ENCODE data around the gene RABGAP1L.
A peak's percentile ranks its signal among the peaks of the same experiment; 100 is the strongest.
"Not testable (repeated sequence)": the region's sequence is repeated elsewhere in the genome, so short reads cannot be mapped to it uniquely, and the experiment has no call there.

Gene RABGAP1L

GRCh38 chr1:175013445-175013844 is 854.1 kb downstream of the RABGAP1L start:
- no peak for TF ChIP-seq MYC (IDR thresholded peaks at IDR 0.05; ENCODE audit: low read depth, low read length)
- TF ChIP-seq, protein P1, sequence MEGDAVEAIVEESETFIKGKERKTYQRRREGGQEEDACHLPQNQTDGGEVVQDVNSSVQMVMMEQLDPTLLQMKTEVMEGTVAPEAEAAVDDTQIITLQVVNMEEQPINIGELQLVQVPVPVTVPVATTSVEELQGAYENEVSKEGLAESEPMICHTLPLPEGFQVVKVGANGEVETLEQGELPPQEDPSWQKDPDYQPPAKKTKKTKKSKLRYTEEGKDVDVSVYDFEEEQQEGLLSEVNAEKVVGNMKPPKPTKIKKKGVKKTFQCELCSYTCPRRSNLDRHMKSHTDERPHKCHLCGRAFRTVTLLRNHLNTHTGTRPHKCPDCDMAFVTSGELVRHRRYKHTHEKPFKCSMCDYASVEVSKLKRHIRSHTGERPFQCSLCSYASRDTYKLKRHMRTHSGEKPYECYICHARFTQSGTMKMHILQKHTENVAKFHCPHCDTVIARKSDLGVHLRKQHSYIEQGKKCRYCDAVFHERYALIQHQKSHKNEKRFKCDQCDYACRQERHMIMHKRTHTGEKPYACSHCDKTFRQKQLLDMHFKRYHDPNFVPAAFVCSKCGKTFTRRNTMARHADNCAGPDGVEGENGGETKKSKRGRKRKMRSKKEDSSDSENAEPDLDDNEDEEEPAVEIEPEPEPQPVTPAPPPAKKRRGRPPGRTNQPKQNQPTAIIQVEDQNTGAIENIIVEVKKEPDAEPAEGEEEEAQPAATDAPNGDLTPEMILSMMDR (IDR thresholded peaks at IDR 0.05; ENCODE audit: low read depth, low read length): no peak
- TF ChIP-seq POLR2A (IDR thresholded peaks at IDR 0.05; ENCODE audit: extremely low read depth, insufficient read length): no peak
- TF ChIP-seq, protein P2, sequence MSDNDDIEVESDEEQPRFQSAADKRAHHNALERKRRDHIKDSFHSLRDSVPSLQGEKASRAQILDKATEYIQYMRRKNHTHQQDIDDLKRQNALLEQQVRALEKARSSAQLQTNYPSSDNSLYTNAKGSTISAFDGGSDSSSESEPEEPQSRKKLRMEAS (IDR thresholded peaks at IDR 0.05; ENCODE audit: low read depth, low read length): no peak
- DNase-seq (ENCODE audit: low read depth): no peak
- no peak overlapping the region for H3K4me3 ChIP-seq (ENCODE audit: low read depth, low read length)

DNA sequence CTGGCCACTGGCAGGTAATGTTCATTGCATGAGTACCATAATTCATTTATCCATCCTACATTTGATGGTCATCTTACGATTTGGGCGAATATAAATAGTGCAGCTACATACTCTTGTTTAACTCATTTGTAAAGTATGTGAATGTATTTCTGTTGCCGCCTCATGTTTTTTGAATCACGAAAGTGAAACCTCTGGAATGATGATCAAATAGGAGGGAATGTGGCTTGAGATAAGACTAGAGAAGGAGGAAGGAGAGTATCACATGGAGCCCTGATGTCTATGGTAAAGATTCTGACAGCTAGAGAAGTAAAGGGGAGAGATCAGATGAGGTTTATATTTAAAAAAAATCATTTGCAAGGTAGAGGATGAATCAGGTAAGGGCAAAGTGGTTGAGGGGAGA is 855.9 kb downstream of the RABGAP1L start:
- TF ChIP-seq, protein P2 (IDR thresholded peaks at IDR 0.05; ENCODE audit: low read depth, low read length): no peak
- TF ChIP-seq POLR2A (IDR thresholded peaks at IDR 0.05; ENCODE audit: extremely low read depth, insufficient read length) (no peak), MYC (IDR thresholded peaks at IDR 0.05; ENCODE audit: low read depth, low read length) (no peak)
- TF ChIP-seq, protein P1 (IDR thresholded peaks at IDR 0.05; ENCODE audit: low read depth, low read length): no peak
- DNase-seq (ENCODE audit: low read depth): no peak
- no peak overlapping the region for H3K4me3 ChIP-seq (ENCODE audit: low read depth, low read length)

GRCh38 chr1:175019524-175019923 is 860.2 kb downstream of the RABGAP1L start:
- TF ChIP-seq MYC (IDR thresholded peaks at IDR 0.05; ENCODE audit: low read depth, low read length) (no peak), POLR2A (IDR thresholded peaks at IDR 0.05; ENCODE audit: extremely low read depth, insufficient read length) (no peak)
- TF ChIP-seq, protein P2 (IDR thresholded peaks at IDR 0.05; ENCODE audit: low read depth, low read length): no peak
- TF ChIP-seq, protein P1 (IDR thresholded peaks at IDR 0.05; ENCODE audit: low read depth, low read length): no peak
- H3K4me3 ChIP-seq (ENCODE audit: low read depth, low read length): no peak overlapping the region
- no peak for DNase-seq (ENCODE audit: low read depth)

DNA sequence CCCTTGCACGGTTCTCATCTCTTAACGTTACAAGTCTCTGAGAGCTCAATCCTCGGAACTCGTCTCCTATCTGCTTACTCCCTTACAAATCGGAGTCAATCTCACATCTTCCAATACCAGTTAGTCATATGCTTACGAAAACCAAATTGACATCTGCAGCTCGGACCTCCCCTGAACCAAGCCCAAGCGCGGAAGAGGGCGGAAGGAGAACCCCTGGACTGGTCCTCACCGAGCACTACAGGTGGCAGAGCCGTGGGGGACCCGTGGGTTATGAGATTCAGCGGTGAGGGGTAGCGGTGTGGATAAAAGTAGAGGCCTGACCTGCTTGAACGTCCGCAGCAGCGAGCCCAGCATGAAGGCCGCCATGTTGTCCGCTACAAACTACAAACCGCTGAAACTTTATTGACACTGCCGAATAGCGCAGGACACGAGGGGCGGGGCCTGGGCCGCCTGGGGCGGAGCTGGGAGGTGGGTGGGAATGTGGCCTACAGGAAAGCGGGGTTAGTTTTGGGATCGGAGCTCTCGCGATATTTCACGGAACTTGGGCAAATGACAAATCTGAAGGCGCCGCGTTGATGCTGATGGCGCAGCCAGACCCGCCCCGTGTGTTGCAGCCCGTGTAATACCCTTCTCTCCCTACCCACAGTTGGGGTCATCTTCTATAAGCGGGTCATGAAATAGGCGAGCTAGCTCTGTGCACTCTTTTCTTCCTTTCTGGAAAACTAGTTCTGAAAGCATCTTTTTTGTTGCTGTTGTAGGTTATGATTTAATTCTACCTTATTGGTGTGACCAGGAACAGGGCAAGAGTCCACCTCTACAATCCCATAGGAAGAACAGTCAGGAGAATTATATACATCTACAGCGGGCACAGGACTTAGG is 864.0 kb downstream of the RABGAP1L start, which contains the start of gene MRPS14:
MRPS14 (minus strand) TSS at position 383 of the 879 bp plus-strand sequence; CDS start at position 366, 17 bp downstream.
- TF ChIP-seq, protein P2 (IDR thresholded peaks at IDR 0.05; ENCODE audit: low read depth, low read length): peak; percentile 74
- peak; percentile 90 for TF ChIP-seq MYC (IDR thresholded peaks at IDR 0.05; ENCODE audit: low read depth, low read length)
- TF ChIP-seq, protein P1 (IDR thresholded peaks at IDR 0.05; ENCODE audit: low read depth, low read length): no peak
- peak; percentile 83 for TF ChIP-seq POLR2A (IDR thresholded peaks at IDR 0.05; ENCODE audit: extremely low read depth, insufficient read length)

GRCh38 chr1:175023922-175024242 is 864.6 kb downstream of the RABGAP1L start:
- DNase-seq (ENCODE audit: low read depth): not testable (repeated sequence)

More for the DNA sequence above, 864.0 kb downstream of the RABGAP1L start, which contains the start of gene MRPS14:
- DNase-seq (ENCODE audit: low read depth): peak; percentile 98
- H3K4me3 ChIP-seq (ENCODE audit: low read depth, low read length): peak within 1 kb of the TSS; percentile 100

DNA sequence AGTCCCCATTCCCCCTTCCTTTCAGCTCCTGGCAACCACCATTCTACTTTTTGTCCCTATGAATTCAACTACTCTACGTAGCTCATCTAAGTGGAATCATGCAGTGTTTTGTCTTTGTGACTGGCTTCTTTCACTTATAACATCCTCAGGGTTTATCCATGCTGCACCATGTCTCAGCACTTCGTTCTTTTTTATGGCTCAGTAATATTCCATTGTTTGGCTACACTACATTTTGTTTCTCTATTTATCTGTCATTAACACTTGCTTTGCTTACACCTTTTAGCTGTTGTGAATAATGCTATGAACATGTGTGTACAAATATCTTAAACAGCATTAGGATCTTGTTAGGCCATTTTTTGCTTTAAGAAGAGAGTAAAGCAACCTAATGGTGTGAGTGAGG is 865.5 kb downstream of the RABGAP1L start:
- no peak for DNase-seq (ENCODE audit: low read depth)
- TF ChIP-seq, protein P1 (IDR thresholded peaks at IDR 0.05; ENCODE audit: low read depth, low read length): no peak
- TF ChIP-seq MYC (IDR thresholded peaks at IDR 0.05; ENCODE audit: low read depth, low read length) (no peak), POLR2A (IDR thresholded peaks at IDR 0.05; ENCODE audit: extremely low read depth, insufficient read length) (no peak)
- TF ChIP-seq, protein P2 (IDR thresholded peaks at IDR 0.05; ENCODE audit: low read depth, low read length): no peak
- no peak overlapping the region for H3K4me3 ChIP-seq (ENCODE audit: low read depth, low read length)

More at GRCh38 chr1:175023922-175024242, 864.6 kb downstream of the RABGAP1L start:
- H3K4me3 ChIP-seq (ENCODE audit: low read depth, low read length): peak overlapping the region; percentile 100
